Ovary (tissue), 3 donors: ENCODE data around the gene TMEM107.

ENCODE experiments used
- POLR2A ChIP-seq: fragments of 450-650 bp; IDR thresholded peaks from one replicate; pipeline ENCODE4 v1.6.1; 2017; ENCODE audit warnings: antibody characterized with exemption, mild to moderate bottlenecking, moderate library complexity
- TF ChIP-seq, protein P1 (sequence below), 3 donors: fragments of 450-650 bp in 2 of 3; fragments of 200-600 bp in 1 of 3; IDR thresholded peaks; one replicate each; pipeline versions ENCODE4 v1.5.1 to v1.8.0; 2016 to 2022; ENCODE audit warnings: antibody characterized with exemption in 3 of 3, mild to moderate bottlenecking in 1 of 3
- donor health status: DM: no; HTN: no; CAD: no.

DNA sequence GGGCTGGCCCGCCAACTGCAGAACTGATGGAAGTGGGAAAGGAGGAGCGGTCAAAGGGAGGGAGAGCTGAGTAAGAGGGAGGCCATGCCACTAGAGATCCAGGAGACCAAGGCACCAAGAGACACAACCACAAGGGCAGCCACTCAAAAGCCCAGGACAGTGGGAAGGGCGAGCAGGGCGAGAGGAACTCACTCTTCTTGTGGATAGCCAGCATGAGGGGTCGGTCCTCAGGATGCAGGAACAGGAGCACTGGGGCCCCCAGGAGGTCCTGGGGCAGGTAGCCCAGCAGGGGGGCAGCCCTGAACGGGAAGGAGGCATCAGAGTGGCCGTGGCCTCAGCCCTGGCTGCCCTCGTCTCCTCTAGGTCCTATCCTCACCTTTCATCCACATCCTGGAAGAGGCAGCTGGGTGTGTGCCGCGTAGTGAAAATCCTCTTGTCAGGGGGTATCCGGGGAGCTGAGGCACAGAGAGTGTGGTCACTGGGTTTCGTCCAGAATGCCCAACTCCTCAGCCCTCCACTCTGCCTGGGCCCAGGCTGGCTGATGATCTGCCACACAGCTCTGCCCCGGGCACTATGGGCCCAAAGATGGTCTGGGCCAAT, 28.3 kb downstream of the TMEM107 start:
- TF ChIP-seq POLR2A = no peak
- TF ChIP-seq, protein P1, sequence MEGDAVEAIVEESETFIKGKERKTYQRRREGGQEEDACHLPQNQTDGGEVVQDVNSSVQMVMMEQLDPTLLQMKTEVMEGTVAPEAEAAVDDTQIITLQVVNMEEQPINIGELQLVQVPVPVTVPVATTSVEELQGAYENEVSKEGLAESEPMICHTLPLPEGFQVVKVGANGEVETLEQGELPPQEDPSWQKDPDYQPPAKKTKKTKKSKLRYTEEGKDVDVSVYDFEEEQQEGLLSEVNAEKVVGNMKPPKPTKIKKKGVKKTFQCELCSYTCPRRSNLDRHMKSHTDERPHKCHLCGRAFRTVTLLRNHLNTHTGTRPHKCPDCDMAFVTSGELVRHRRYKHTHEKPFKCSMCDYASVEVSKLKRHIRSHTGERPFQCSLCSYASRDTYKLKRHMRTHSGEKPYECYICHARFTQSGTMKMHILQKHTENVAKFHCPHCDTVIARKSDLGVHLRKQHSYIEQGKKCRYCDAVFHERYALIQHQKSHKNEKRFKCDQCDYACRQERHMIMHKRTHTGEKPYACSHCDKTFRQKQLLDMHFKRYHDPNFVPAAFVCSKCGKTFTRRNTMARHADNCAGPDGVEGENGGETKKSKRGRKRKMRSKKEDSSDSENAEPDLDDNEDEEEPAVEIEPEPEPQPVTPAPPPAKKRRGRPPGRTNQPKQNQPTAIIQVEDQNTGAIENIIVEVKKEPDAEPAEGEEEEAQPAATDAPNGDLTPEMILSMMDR (IDR thresholded peaks at IDR 0.05) = no peak
